ENCODE results near the gene POLDIP2.
"Not testable (repeated sequence)": the region's sequence is repeated elsewhere in the genome, so short reads cannot be mapped to it uniquely, and the experiment has no call there.

POLDIP2 gene

DNA sequence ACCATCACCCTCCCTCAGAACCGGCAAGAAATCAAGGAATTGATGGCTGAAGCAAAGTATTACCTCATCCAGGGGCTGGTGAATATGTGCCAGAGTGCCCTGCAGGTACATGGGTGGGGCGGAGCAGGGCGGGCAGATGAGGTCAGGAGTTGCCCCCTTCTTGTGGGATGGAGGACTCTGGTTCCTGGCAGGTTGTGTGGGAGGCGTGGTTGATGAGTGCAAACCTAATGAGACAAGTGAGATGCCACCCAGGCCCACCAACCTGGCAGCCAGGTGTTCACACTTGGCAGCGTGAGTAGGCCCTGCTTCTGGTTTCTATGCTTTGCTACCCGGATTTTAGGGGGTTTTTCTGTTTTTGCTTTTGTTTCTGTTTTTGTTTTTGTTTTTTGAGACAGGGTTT lies 17.0 kb downstream of the POLDIP2 start:
- TF ChIP-seq, protein P1, sequence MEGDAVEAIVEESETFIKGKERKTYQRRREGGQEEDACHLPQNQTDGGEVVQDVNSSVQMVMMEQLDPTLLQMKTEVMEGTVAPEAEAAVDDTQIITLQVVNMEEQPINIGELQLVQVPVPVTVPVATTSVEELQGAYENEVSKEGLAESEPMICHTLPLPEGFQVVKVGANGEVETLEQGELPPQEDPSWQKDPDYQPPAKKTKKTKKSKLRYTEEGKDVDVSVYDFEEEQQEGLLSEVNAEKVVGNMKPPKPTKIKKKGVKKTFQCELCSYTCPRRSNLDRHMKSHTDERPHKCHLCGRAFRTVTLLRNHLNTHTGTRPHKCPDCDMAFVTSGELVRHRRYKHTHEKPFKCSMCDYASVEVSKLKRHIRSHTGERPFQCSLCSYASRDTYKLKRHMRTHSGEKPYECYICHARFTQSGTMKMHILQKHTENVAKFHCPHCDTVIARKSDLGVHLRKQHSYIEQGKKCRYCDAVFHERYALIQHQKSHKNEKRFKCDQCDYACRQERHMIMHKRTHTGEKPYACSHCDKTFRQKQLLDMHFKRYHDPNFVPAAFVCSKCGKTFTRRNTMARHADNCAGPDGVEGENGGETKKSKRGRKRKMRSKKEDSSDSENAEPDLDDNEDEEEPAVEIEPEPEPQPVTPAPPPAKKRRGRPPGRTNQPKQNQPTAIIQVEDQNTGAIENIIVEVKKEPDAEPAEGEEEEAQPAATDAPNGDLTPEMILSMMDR (IDR thresholded peaks at IDR 0.05; ENCODE audit: low read depth, low read length): no peak
- no peak for DNase-seq (ENCODE audit: extremely low read depth, low read depth)

DNA sequence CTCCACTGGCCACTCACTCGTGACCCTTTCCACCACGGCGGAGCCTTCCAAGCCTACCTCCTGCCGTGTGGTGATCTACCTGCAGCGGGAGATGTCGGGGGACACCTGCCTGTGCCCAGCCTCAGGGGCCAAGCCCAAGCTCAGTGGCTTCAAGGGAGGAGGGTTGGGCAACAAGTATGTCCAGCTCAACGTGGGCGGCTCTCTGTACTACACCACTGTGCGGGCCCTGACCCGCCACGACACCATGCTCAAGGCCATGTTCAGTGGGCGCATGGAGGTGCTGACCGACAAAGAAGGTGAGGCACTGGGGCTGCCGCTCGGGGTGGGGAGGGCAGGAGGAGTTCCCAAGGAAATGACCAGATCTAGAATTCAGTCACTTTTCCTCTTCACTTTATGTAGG lies 17.9 kb downstream of the POLDIP2 start:
- TF ChIP-seq, protein P1 (IDR thresholded peaks at IDR 0.05; ENCODE audit: low read depth, low read length): no peak

DNA sequence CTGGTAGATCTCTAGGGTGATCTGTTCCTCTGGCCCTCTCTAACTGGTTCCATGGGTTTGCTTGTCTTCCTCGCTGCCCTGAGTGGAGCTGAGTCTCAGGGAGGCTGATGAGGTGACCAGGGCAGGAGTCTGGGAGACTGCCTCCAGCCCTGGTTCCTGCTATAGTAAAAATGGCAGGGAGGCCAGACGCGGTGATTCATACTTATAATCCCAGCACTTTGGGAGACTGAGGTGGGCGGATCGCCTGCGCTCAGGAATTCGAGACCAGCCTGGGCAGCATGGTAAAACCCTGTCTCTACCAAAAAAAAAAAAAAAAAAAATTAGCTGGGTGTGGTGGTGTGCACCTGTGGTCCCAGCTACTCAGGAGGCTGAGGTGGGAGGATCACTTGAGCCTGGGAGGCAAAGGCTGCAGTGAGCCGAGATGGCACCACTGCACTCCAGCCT lies 18.5 kb downstream of the POLDIP2 start:
- DNase-seq (ENCODE audit: extremely low read depth, low read depth): not testable (repeated sequence)

More for the DNA sequence above, 17.9 kb downstream of the POLDIP2 start:
- DNase-seq (ENCODE audit: extremely low read depth, low read depth): no peak

DNA sequence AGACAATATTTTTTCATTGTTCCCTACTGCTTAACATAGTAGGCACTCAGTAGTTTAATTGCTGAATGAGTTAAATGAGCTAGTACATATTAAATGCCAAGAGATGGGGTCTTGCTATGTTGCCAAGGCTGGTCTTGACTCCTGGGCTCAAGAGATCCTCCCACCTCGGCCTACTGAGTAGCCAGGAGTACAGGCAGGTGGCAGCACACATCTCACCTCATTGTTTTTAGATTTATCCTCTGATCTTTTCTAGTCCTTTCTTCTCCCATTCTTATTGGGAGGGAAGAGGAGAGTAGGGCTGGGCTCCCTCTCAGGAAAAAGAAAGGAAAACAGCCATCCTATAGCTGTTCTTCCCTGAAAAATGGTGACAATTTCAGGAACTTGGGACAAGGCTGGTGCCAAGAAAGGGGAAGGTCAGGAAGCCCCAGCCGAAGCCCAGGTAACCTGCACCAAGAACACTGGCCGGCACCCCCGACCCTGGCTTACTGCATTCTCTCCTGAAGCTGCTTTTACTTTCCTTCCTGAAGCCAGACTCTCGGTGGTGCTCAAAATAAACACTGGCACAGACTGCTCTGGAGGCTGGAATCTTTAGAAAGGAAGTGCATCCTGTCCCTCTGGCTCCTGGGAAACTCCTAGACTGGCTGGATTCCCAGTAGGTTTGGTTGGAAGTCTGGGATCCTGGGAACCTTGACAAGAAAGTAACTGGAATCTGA lies 19.1 kb downstream of the POLDIP2 start:
- TF ChIP-seq, protein P1 (IDR thresholded peaks at IDR 0.05; ENCODE audit: low read depth, low read length): no peak
- no peak for DNase-seq (ENCODE audit: extremely low read depth, low read depth)

DNA sequence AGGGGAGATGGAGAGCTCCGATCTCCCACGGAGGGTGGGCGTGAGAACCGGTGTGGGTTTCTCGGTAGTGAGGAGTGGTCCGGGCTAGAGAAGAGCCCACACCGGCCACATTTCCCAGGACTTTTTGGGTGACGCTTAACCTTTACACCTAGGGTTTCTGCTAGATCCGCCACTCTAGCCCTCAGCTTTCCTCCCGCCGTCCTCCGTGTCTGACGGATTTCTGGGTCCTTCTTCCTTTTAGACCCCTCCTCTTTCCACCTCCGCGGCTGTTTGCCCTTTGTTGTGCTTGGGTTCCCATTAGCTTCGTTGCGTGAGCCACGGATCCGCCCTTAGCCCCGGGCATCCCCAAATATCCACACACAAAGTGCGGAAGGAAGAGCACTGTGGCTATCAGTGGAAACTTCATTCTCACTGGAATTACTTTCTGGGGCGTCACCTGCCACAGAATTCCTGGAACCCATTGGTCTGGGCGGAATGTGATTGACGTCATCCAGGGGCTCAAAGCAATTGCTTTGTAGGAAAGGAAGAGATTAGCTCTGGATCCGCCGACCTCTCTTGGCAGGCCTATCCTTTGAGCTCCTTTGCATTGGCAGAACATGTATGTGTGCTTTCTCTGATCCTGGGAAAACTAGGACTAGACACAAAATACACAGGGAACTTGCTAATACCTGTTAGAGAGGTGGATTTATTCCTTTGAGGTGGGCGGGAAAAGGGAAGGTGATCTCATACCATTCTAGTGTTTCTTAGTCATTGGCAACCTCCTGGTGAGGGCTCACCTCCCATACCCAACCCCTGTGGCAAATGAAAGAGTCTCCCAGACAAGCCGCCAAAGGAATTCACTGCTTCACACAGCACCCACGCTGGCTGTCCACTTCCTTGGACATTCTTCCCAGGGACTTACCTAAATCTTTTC lies 21.1 kb downstream of the POLDIP2 start:
- DNase-seq (ENCODE audit: extremely low read depth, low read depth): peak; percentile 71
- TF ChIP-seq, protein P1 (IDR thresholded peaks at IDR 0.05; ENCODE audit: low read depth, low read length): no peak

DNA sequence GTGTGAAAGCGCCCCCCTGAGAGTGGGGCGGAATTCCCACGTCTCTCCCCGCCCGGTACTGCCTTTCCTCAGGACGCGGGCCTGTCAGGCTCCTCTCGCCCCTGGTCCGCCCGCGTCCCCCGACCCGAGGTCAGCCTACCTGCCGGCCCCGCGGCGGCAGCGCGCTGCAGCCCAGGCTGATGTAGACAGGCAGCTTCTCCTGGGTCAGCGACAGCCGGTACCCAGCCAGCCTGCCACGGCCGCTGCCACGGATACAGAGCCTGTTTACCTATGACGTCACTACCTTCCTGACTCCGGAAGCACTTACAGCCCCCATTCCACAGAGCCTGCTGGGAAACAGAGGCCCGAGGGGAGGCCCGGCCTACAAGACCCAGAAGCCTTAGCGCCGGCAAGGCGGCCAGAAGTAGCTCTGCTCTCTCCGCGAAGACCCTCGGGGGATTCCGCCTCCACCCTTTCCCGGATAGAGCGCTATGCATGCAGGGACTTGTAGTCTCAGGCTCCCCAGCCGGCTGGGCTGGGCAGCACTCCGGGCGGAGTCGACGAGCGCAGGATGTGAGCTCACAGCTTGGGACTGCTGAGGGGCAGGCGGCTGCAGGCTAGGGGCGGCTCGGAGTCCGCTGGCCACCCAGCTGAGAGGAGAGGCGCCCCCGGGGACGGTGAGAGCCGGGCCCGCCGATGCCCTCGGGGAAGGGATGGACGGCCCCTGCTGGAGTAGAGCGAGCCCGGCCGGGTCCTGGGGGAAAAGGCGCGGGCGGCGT lies 21.9 kb downstream of the POLDIP2 start, which contains the start of the genes IFT20 and TNFAIP1:
Gene IFT20 (minus strand): TSS at position 272 of the 758 bp plus-strand sequence. CDS start 3,487 bp downstream, outside the sequence.
Gene TNFAIP1 (plus strand): TSS at position 561 of the 758 bp plus-strand sequence. CDS start 3,761 bp downstream, outside the sequence.
- peak; percentile 100 for DNase-seq (ENCODE audit: extremely low read depth, low read depth)
- TF ChIP-seq, protein P1 (IDR thresholded peaks at IDR 0.05; ENCODE audit: low read depth, low read length): no peak

DNA sequence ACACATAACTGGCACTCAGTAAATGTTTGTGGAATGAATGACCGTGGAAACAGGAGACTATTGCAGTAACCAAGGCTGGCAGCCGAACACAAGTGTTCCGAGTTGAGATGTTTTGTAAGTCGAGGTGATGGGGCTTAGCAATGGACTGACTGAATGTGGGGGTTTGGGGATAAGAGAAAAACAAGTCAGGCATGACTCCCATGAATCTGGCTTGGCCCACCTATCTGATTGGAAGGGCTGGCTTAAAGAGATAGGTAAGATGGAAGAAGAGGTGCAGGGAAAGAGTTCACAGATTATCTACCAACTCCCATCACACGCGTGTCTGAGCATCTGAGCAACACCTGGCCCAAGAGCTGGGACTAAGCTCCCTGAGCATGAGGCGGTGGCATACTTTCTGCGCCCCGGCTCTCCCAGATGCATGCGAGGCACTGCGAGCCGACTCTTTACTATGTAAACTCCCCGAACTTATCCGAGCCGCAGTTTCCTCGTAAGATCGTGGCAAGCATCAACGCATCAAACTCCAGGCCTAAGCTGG lies 22.6 kb downstream of the POLDIP2 start:
- no peak for DNase-seq (ENCODE audit: extremely low read depth, low read depth)
- TF ChIP-seq, protein P1 (IDR thresholded peaks at IDR 0.05; ENCODE audit: low read depth, low read length): no peak

All from AG09319 (cell line).